GM23338 (cell line): ENCODE results near the gene ULK4.

Experiments
- POLR2AphosphoS5 ChIP-seq: IDR thresholded peaks from 2 replicates; pipeline ENCODE4 v1.6.1; 2016; ENCODE audit warnings: antibody characterized with exemption, low read depth
- TF ChIP-seq, protein P1 (sequence below), 2 experiments: fragments of 200-600 bp in 1 of 2; sonication (generic) in 1 of 2; conservative IDR thresholded peaks; 2 replicates each; pipeline versions ENCODE4 v1.5.1 to v1.6.1; 2016 to 2017; ENCODE audit warnings: antibody characterized with exemption in 2 of 2, low read depth in 2 of 2, mild to moderate bottlenecking in 2 of 2, moderate library complexity in 1 of 2

- TF ChIP-seq, protein P1, sequence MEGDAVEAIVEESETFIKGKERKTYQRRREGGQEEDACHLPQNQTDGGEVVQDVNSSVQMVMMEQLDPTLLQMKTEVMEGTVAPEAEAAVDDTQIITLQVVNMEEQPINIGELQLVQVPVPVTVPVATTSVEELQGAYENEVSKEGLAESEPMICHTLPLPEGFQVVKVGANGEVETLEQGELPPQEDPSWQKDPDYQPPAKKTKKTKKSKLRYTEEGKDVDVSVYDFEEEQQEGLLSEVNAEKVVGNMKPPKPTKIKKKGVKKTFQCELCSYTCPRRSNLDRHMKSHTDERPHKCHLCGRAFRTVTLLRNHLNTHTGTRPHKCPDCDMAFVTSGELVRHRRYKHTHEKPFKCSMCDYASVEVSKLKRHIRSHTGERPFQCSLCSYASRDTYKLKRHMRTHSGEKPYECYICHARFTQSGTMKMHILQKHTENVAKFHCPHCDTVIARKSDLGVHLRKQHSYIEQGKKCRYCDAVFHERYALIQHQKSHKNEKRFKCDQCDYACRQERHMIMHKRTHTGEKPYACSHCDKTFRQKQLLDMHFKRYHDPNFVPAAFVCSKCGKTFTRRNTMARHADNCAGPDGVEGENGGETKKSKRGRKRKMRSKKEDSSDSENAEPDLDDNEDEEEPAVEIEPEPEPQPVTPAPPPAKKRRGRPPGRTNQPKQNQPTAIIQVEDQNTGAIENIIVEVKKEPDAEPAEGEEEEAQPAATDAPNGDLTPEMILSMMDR (conservative IDR thresholded peaks at IDR 0.05; ENCODE audit: low read depth in 2 of 2) = no peak
- no peak for TF ChIP-seq POLR2AphosphoS5
Observed at GRCh38 chr3:41348401-41348800, 613.5 kb downstream of the ULK4 start.
